Measurements from ENCODE around the gene DNM1L. TPM values are rescaled to one million over a fixed set of nuclear protein-coding genes. Genes with fewer than 3 reads are reported as not detected.

The DNM1L gene
- total RNA-seq, 2 donors from 2014 or later = 27.2 to 35.9 TPM

DNA sequence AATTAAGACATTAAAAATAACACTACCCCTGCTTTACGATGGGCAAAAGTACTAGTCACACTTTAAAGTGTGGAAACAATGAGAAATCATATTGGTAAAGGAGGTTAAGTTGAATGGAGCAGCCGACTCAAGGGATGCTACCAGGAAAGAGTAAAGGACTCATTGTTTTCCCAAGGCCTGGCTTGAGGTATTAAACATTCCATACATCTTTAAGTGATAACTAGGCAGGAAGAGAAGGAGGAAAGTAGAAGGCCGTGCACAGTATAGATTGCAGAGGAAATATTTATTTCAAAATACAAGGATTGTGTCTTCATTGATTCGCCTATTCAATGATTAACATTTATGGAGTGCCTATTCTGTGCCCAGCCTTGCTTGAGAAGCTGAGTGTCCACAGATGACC lies 97.2 kb downstream of the DNM1L start:
- no peaks in the 10 kb centered on the region for H3K9me3 ChIP-seq
- ATAC-seq (no peak), DNase-seq (no peak)
- 56 to 65% methylated on average over 4 of the region's 4 CpGs for WGBS, 2 donors
- no peak for TF ChIP-seq POLR2A (IDR thresholded peaks at IDR 0.05)
- TF ChIP-seq, protein P1, sequence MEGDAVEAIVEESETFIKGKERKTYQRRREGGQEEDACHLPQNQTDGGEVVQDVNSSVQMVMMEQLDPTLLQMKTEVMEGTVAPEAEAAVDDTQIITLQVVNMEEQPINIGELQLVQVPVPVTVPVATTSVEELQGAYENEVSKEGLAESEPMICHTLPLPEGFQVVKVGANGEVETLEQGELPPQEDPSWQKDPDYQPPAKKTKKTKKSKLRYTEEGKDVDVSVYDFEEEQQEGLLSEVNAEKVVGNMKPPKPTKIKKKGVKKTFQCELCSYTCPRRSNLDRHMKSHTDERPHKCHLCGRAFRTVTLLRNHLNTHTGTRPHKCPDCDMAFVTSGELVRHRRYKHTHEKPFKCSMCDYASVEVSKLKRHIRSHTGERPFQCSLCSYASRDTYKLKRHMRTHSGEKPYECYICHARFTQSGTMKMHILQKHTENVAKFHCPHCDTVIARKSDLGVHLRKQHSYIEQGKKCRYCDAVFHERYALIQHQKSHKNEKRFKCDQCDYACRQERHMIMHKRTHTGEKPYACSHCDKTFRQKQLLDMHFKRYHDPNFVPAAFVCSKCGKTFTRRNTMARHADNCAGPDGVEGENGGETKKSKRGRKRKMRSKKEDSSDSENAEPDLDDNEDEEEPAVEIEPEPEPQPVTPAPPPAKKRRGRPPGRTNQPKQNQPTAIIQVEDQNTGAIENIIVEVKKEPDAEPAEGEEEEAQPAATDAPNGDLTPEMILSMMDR (IDR thresholded peaks at IDR 0.05) = no peak
- H3K4me1 ChIP-seq = no peaks in the 10 kb centered on the region
- H3K4me3 ChIP-seq = no peak overlapping the region
- no peaks in the 10 kb centered on the region for H3K36me3 ChIP-seq (replicated peaks in 1 of 2; ENCODE audit: insufficient read depth in 1 of 2, low read depth in 2 of 2)
- intact Hi-C loops (cut with DNase I) = no loop called here
- H3K27me3 ChIP-seq = no peaks in the 10 kb centered on the region
- no peak overlapping the region for H3K27ac ChIP-seq

DNA sequence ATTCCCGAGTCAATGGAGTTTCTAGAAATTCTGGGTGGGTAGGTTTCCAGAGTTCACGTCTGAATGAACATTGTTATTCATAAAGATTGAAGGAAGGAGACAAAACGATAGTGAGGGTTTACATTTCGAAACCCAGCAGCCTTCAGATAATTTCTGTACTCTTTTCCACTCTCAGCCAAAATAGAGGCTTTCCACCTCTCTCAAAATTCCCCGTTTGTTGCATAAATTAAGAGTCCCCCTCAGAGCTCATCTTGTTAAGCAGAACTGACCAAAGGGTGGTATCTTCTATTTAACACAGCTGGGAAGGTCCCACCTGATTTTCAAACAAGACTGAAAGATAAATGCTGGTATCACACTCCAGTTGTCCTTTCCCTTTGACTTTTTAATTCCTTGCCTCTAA lies 98.1 kb downstream of the DNM1L start:
- no peak for ATAC-seq
- Histone ChIP-seq H3K36me3 (replicated peaks in 1 of 2; ENCODE audit: insufficient read depth in 1 of 2, low read depth in 2 of 2) (no peaks in the 10 kb centered on the region), H3K4me1 (no peaks in the 10 kb centered on the region), H3K9me3 (no peaks in the 10 kb centered on the region), H3K27me3 (no peaks in the 10 kb centered on the region), H3K4me3 (no peak overlapping the region), H3K27ac (no peak overlapping the region)
- no peak for TF ChIP-seq POLR2A (IDR thresholded peaks at IDR 0.05)
- DNase-seq = no peak
- 33 to 44% methylated on average over 5 of the region's 5 CpGs for WGBS, 2 donors
- intact Hi-C loops (cut with DNase I) = no loop called here

DNA sequence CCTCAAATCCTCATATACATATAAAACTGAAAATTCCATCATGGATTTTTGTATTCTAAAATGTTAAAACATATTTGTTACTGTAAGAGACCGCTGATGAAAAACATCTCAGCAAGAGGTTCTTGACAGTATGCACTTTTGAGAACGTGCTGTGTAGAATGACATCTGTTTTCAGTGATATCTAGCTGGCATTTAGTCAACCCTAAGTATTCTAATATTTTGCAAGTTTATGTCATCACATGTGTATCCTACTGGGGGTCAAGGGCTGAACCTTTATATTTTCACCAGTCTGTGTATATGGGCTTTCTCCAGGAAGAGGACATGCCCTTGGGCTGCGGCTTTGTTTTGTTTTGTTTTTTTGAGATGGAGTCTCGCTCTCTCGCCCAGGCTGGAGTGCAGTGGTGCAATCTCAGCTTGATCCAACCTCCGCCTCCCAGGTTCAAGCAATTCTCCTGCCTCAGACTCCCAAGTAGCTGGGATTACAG lies 98.6 kb downstream of the DNM1L start:
- no peaks in the 10 kb centered on the region for H3K27me3 ChIP-seq
- intact Hi-C loops (cut with DNase I) = no loop called here
- DNase-seq = no peak
- H3K4me3 ChIP-seq = no peak overlapping the region
- TF ChIP-seq, protein P1 (IDR thresholded peaks at IDR 0.05) = no peak
- TF ChIP-seq POLR2A (IDR thresholded peaks at IDR 0.05) = no peak
- no peaks in the 10 kb centered on the region for H3K36me3 ChIP-seq (replicated peaks in 1 of 2; ENCODE audit: insufficient read depth in 1 of 2, low read depth in 2 of 2)
- ATAC-seq = no peak
- H3K9me3 ChIP-seq = no peaks in the 10 kb centered on the region
- H3K27ac ChIP-seq = no peak overlapping the region
- 71 to 78% methylated on average over 6 of the region's 6 CpGs for WGBS, 2 donors
- no peaks in the 10 kb centered on the region for H3K4me1 ChIP-seq

DNA sequence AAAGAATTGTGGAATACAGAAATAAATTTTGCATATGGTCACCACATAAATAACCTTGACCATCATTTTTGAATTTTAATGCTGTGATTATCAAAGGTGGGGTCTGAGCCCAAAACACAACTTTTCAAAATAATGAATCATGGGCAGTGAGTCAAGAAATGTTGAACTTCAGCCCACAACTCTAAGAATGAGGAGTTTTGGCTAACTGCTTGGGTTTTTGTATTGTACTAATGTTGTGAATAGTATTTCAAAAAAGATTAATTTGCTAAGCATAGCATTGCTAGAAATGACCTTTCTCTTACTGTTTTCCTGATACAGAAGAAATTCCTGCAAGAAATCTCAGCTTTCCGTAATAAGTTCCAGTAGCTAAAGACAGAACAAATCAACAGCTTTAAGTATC lies 101.0 kb downstream of the DNM1L start:
- H3K4me3 ChIP-seq = no peak overlapping the region
- H3K4me1 ChIP-seq = no peaks in the 10 kb centered on the region
- 62 to 71% methylated on average over 1 of the region's 1 CpG for WGBS, 2 donors
- intact Hi-C loops (cut with DNase I) = no loop called here
- H3K36me3 ChIP-seq (replicated peaks in 1 of 2; ENCODE audit: insufficient read depth in 1 of 2, low read depth in 2 of 2) = no peaks in the 10 kb centered on the region
- H3K27me3 ChIP-seq = no peaks in the 10 kb centered on the region
- H3K9me3 ChIP-seq = no peaks in the 10 kb centered on the region
- DNase-seq = no peak
- no peak overlapping the region for H3K27ac ChIP-seq
- ATAC-seq = no peak
- TF ChIP-seq, protein P1 (IDR thresholded peaks at IDR 0.05) = no peak
- no peak for TF ChIP-seq POLR2A (IDR thresholded peaks at IDR 0.05)

DNA sequence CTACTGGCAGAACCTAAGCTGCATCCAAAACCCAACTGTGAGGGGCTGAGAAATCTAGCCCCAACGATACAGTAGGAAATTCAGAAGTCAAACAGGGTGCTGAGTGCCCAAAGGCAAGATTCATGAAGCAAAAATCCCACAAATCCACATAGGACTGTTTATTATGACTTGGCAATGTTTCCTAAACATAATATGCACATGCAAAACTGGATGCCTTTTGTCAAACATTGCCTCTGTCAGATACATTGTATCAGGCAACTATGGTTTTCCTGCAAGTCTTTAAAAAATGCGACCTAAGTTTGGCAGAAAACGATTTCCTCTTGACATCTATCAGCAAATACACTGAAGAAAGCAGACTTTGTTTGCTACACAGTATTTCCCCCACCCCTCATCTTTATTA lies 103.9 kb downstream of the DNM1L start:
- DNase-seq (no peak), ATAC-seq (no peak)
- H3K36me3 ChIP-seq (replicated peaks in 1 of 2; ENCODE audit: insufficient read depth in 1 of 2, low read depth in 2 of 2) = no peaks in the 10 kb centered on the region
- no peaks in the 10 kb centered on the region for H3K27me3 ChIP-seq
- intact Hi-C loops (cut with DNase I) = no loop called here
- TF ChIP-seq, protein P1 (IDR thresholded peaks at IDR 0.05) = no peak
- no peak for TF ChIP-seq POLR2A (IDR thresholded peaks at IDR 0.05)
- no peaks in the 10 kb centered on the region for H3K4me1 ChIP-seq
- no peak overlapping the region for H3K4me3 ChIP-seq
- WGBS, 2 donors = 48 to 59% methylated on average over 3 of the region's 3 CpGs
- no peaks in the 10 kb centered on the region for H3K9me3 ChIP-seq
- no peak overlapping the region for H3K27ac ChIP-seq

Data from body of pancreas (tissue), 4 donors.